ENCODE results near the gene ASH1L. TPM values are rescaled to one million over a fixed set of nuclear protein-coding genes. Genes with fewer than 3 reads are reported as not detected.
"Not testable (repeated sequence)": the region's sequence is repeated elsewhere in the genome, so short reads cannot be mapped to it uniquely, and the experiment has no call there.

Gene ASH1L
- polyA plus RNA-seq, 6 donors from 2014 or later, result 6.4 to 51.8 (median 23.4) TPM

- H3K4me1 Mint-ChIP-seq, result peaks cover 40 to 67% (median 44%) of the 10 kb centered on the region in 3 donors
- ATAC-seq (ENCODE audit: low read depth in 2 of 2) (no peak), DNase-seq (no peak)
Observed at GRCh38 chr1:155540000-155540874, 22.4 kb downstream of the ASH1L start.

GRCh38 chr1:155537193-155537592, 25.4 kb downstream of the ASH1L start:
- Mint-ChIP-seq H3K36me3 (peaks cover 0 to 4% of the 10 kb centered on the region in 2 donors), H3K4me3 (peak overlapping the region in 1 of 8 donors; percentile 71), H3K9me3 (peaks cover 0 to 2% (median 0%) of the 10 kb centered on the region in 7 donors), H3K27me3 (no peaks in the 10 kb centered on the region), H3K27ac (peak overlapping the region; percentile 53 to 95 (median 88)), H3K4me1 (peaks cover 54 to 69% (median 68%) of the 10 kb centered on the region in 3 donors)
- DNase-seq, result no peak
- ATAC-seq (ENCODE audit: low read depth in 2 of 2), result no peak

More at GRCh38 chr1:155540000-155540874, 22.4 kb downstream of the ASH1L start:
- peak overlapping the region in 3 of 8 donors; percentile 8 to 21 (median 16) for H3K4me3 Mint-ChIP-seq
- H3K27ac Mint-ChIP-seq, result peak overlapping the region; percentile 40 to 90 (median 76)
- no peaks in the 10 kb centered on the region for H3K27me3 Mint-ChIP-seq
- no peaks in the 10 kb centered on the region for H3K36me3 Mint-ChIP-seq
- H3K9me3 Mint-ChIP-seq, result no peaks in the 10 kb centered on the region

GRCh38 chr1:155531624-155532023, 31.0 kb downstream of the ASH1L start:
- DNase-seq (no peak), ATAC-seq (ENCODE audit: low read depth in 2 of 2) (no peak)
- H3K36me3 Mint-ChIP-seq, result peaks cover 0 to 4% of the 10 kb centered on the region in 2 donors
- no peak overlapping the region for H3K4me3 Mint-ChIP-seq
- no peaks in the 10 kb centered on the region for H3K27me3 Mint-ChIP-seq
- H3K27ac Mint-ChIP-seq, result peak overlapping the region in 3 of 6 donors; percentile 12 to 79 (median 55)
- H3K9me3 Mint-ChIP-seq, result peaks cover 0 to 2% (median 0%) of the 10 kb centered on the region in 7 donors
- H3K4me1 Mint-ChIP-seq, result peaks cover 38 to 54% (median 39%) of the 10 kb centered on the region in 3 donors

GRCh38 chr1:155529929-155530328, 32.7 kb downstream of the ASH1L start:
- Mint-ChIP-seq H3K4me3 (peak overlapping the region; percentile 66 to 91 (median 84)), H3K4me1 (peaks cover 28 to 43% (median 31%) of the 10 kb centered on the region in 3 donors)
- peak; percentile 93 for ATAC-seq (ENCODE audit: low read depth in 2 of 2)

GRCh38 chr1:155529109-155529508, 33.5 kb downstream of the ASH1L start:
- peaks cover 25 to 36% (median 26%) of the 10 kb centered on the region in 3 donors for H3K4me1 Mint-ChIP-seq

More at GRCh38 chr1:155529929-155530328, 32.7 kb downstream of the ASH1L start:
- H3K36me3 Mint-ChIP-seq, result peaks cover 0 to 4% of the 10 kb centered on the region in 2 donors
- DNase-seq, result peak; percentile 76
- peak overlapping the region; percentile 76 to 98 (median 94) for H3K27ac Mint-ChIP-seq
- no peaks in the 10 kb centered on the region for H3K27me3 Mint-ChIP-seq
- H3K9me3 Mint-ChIP-seq, result peaks cover 0 to 2% (median 0%) of the 10 kb centered on the region in 7 donors

GRCh38 chr1:155527677-155528076, 34.9 kb downstream of the ASH1L start:
- DNase-seq, result no peak
- Mint-ChIP-seq H3K27me3 (no peaks in the 10 kb centered on the region), H3K4me3 (no peak overlapping the region), H3K4me1 (peaks cover 22 to 36% (median 35%) of the 10 kb centered on the region in 3 donors), H3K9me3 (no peaks in the 10 kb centered on the region), H3K27ac (no peak overlapping the region), H3K36me3 (no peaks in the 10 kb centered on the region)
- no peak for ATAC-seq (ENCODE audit: low read depth in 2 of 2)

More at GRCh38 chr1:155529109-155529508, 33.5 kb downstream of the ASH1L start:
- DNase-seq (peak; percentile 11), ATAC-seq (ENCODE audit: low read depth in 2 of 2) (peak; percentile 17 to 20)
- peak overlapping the region; percentile 76 to 98 (median 94) for H3K27ac Mint-ChIP-seq
- H3K4me3 Mint-ChIP-seq, result peak overlapping the region; percentile 66 to 91 (median 84)
- H3K36me3 Mint-ChIP-seq, result peaks cover 0 to 4% of the 10 kb centered on the region in 2 donors
- no peaks in the 10 kb centered on the region for H3K27me3 Mint-ChIP-seq
- peaks cover 0 to 2% (median 0%) of the 10 kb centered on the region in 7 donors for H3K9me3 Mint-ChIP-seq

- Mint-ChIP-seq H3K36me3 (peaks cover 0 to 1% of the 10 kb centered on the region in 2 donors), H3K9me3 (no peaks in the 10 kb centered on the region), H3K4me3 (no peak overlapping the region), H3K27me3 (no peaks in the 10 kb centered on the region), H3K4me1 (peaks cover 23 to 35% (median 32%) of the 10 kb centered on the region in 3 donors), H3K27ac (no peak overlapping the region)
- DNase-seq, result no peak
- ATAC-seq (ENCODE audit: low read depth in 2 of 2), result no peak
Observed at GRCh38 chr1:155526356-155526755, 36.2 kb downstream of the ASH1L start.

GRCh38 chr1:155522069-155522468, 40.5 kb downstream of the ASH1L start:
- no peak for DNase-seq
- Mint-ChIP-seq H3K27ac (no peak overlapping the region), H3K4me1 (peaks cover 23 to 43% (median 42%) of the 10 kb centered on the region in 3 donors), H3K27me3 (no peaks in the 10 kb centered on the region), H3K36me3 (peaks cover 0 to 6% of the 10 kb centered on the region in 2 donors), H3K4me3 (no peak overlapping the region), H3K9me3 (no peaks in the 10 kb centered on the region)
- ATAC-seq (ENCODE audit: low read depth in 2 of 2), result no peak

- ATAC-seq (ENCODE audit: low read depth in 2 of 2) (no peak), DNase-seq (no peak)
- peak overlapping the region in 3 of 8 donors; percentile 24 to 61 (median 43) for H3K4me3 Mint-ChIP-seq
- H3K4me1 Mint-ChIP-seq, result peaks cover 32 to 50% (median 39%) of the 10 kb centered on the region in 3 donors
- H3K9me3 Mint-ChIP-seq, result no peaks in the 10 kb centered on the region
- no peaks in the 10 kb centered on the region for H3K27me3 Mint-ChIP-seq
- peaks cover 0 to 6% of the 10 kb centered on the region in 2 donors for H3K36me3 Mint-ChIP-seq
- peak overlapping the region in 4 of 6 donors; percentile 20 to 79 (median 54) for H3K27ac Mint-ChIP-seq
Observed at GRCh38 chr1:155518484-155518883, 44.1 kb downstream of the ASH1L start.

- DNase-seq, result no peak
- Mint-ChIP-seq H3K36me3 (no peaks in the 10 kb centered on the region), H3K9me3 (no peaks in the 10 kb centered on the region), H3K4me1 (peaks cover 26 to 40% (median 33%) of the 10 kb centered on the region in 3 donors), H3K27me3 (no peaks in the 10 kb centered on the region), H3K27ac (no peak overlapping the region), H3K4me3 (no peak overlapping the region)
- ATAC-seq (ENCODE audit: low read depth in 2 of 2), result no peak
Observed at GRCh38 chr1:155514582-155515187, 47.9 kb downstream of the ASH1L start.

GRCh38 chr1:155513300-155513916, 49.2 kb downstream of the ASH1L start:
- peak overlapping the region in 2 of 6 donors; percentile 1 to 6 for H3K27ac Mint-ChIP-seq

GRCh38 chr1:155511385-155511784, 51.2 kb downstream of the ASH1L start:
- not testable (repeated sequence) for DNase-seq; H3K36me3 Mint-ChIP-seq; H3K27me3 Mint-ChIP-seq; H3K9me3 Mint-ChIP-seq; ATAC-seq (ENCODE audit: low read depth in 2 of 2); H3K4me3 Mint-ChIP-seq
- peak overlapping the region in 2 of 6 donors; percentile 33 to 50 for H3K27ac Mint-ChIP-seq
- peaks cover 21 to 40% (median 25%) of the 10 kb centered on the region in 3 donors for H3K4me1 Mint-ChIP-seq

More at GRCh38 chr1:155513300-155513916, 49.2 kb downstream of the ASH1L start:
- DNase-seq (no peak), ATAC-seq (ENCODE audit: low read depth in 2 of 2) (no peak)
- no peak overlapping the region for H3K4me3 Mint-ChIP-seq
- no peaks in the 10 kb centered on the region for H3K36me3 Mint-ChIP-seq
- H3K4me1 Mint-ChIP-seq, result peaks cover 22 to 37% (median 28%) of the 10 kb centered on the region in 3 donors
- H3K9me3 Mint-ChIP-seq, result no peaks in the 10 kb centered on the region
- no peaks in the 10 kb centered on the region for H3K27me3 Mint-ChIP-seq

- ATAC-seq (ENCODE audit: low read depth in 2 of 2), result no peak
- Mint-ChIP-seq H3K27me3 (no peaks in the 10 kb centered on the region), H3K4me3 (no peak overlapping the region), H3K9me3 (no peaks in the 10 kb centered on the region), H3K4me1 (peaks cover 16 to 46% (median 23%) of the 10 kb centered on the region in 3 donors), H3K27ac (peak overlapping the region in 4 of 6 donors; percentile 79 to 88 (median 84)), H3K36me3 (no peaks in the 10 kb centered on the region)
- DNase-seq, result no peak
Observed at GRCh38 chr1:155509064-155509463, 53.5 kb downstream of the ASH1L start.
